NCI-H774 (cell line): ENCODE data around the gene AGAP1.

Source experiments
- DNase-seq: peaks from one replicate; lab custom pipeline; 2025; lab: John Stamatoyannopoulos, UW

Gene AGAP1

GRCh38 chr2:235690082-235690808, 196.4 kb downstream of the AGAP1 start:
- no peak for DNase-seq

GRCh38 chr2:235690809-235691450, 197.1 kb downstream of the AGAP1 start:
- DNase-seq = no peak

- DNase-seq = no peak
Measured at GRCh38 chr2:235692076-235692475, 198.2 kb downstream of the AGAP1 start.

GRCh38 chr2:235692671-235693171, 198.9 kb downstream of the AGAP1 start:
- DNase-seq = no peak

- DNase-seq = no peak
Measured at GRCh38 chr2:235693279-235693678, 199.4 kb downstream of the AGAP1 start.

GRCh38 chr2:235694721-235695601, 201.1 kb downstream of the AGAP1 start:
- DNase-seq = no peak

GRCh38 chr2:235695602-235695895, 201.7 kb downstream of the AGAP1 start:
- DNase-seq = no peak

- no peak for DNase-seq
Measured at GRCh38 chr2:235697041-235697440, 203.2 kb downstream of the AGAP1 start.

- DNase-seq = no peak
Measured at GRCh38 chr2:235698028-235698427, 204.2 kb downstream of the AGAP1 start.

GRCh38 chr2:235698491-235698890, 204.6 kb downstream of the AGAP1 start:
- DNase-seq = no peak

GRCh38 chr2:235699576-235699975, 205.7 kb downstream of the AGAP1 start:
- no peak for DNase-seq

- no peak for DNase-seq
Measured at GRCh38 chr2:235701206-235701981, 207.6 kb downstream of the AGAP1 start.

- no peak for DNase-seq
Measured at GRCh38 chr2:235702186-235702585, 208.3 kb downstream of the AGAP1 start.

GRCh38 chr2:235703711-235704295, 210.0 kb downstream of the AGAP1 start:
- no peak for DNase-seq

- DNase-seq = no peak
Measured at GRCh38 chr2:235705296-235705695, 211.5 kb downstream of the AGAP1 start.

- DNase-seq = no peak
Measured at GRCh38 chr2:235706506-235706905, 212.7 kb downstream of the AGAP1 start.

- DNase-seq = no peak
Measured at GRCh38 chr2:235707411-235708096, 213.7 kb downstream of the AGAP1 start.

- DNase-seq = no peak
Measured at GRCh38 chr2:235709124-235709813, 215.4 kb downstream of the AGAP1 start.

GRCh38 chr2:235709969-235710879, 216.4 kb downstream of the AGAP1 start:
- no peak for DNase-seq
